DMS 273 treated with DMSO at 0.1 percent for 48 hours (cell line): ENCODE data around the gene DNAI4.
A peak's percentile ranks its signal among the peaks of the same experiment; 100 is the strongest.
"Not testable (repeated sequence)": the region's sequence is repeated elsewhere in the genome, so short reads cannot be mapped to it uniquely, and the experiment has no call there.

Experiments
- DNase-seq: peaks from one replicate; lab custom pipeline; 2025; lab: John Stamatoyannopoulos, UW

The DNAI4 gene, protein sequence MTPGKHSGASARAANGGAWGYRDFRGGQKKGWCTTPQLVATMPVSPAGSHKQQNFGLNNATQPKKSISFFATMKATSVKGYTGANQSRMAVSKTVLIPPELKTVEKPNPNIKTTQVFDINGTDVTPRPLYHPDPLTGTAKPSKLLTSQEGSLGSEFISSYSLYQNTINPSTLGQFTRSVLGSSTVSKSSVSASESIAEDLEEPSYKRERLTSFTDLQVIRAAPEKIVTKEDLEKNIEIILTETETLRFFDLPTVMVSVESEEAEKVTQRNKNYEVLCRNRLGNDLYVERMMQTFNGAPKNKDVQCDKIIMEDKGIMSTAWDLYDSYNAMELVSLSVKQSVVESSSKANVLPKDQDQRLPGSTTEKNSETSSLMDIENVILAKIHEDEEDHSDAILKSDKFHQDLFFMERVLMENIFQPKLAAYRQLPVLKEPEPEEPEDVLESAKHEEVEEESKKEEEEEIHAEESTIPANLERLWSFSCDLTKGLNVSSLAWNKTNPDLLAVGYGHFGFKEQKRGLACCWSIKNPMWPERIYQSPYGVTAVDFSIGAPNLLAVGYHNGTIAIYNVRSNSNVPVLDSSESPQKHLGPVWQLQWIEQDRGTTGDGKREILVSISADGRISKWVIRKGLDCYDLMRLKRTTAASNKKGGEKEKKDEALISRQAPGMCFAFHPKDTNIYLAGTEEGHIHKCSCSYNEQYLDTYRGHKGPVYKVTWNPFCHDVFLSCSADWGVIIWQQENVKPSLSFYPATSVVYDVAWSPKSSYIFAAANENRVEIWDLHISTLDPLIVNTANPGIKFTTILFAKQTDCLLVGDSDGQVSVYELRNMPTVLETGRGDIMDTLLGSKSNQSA

GRCh38 chr1:66924756-66925557, at the start of gene DNAI4, which contains the start of gene MIER1:
TSS of gene DNAI4 (minus strand) at chr1:66924856. CDS start at chr1:66924831, 25 bp downstream.
TSS of gene MIER1 (plus strand) at chr1:66924990. CDS start at chr1:66925029, 39 bp downstream.
- peak; percentile 96 for DNase-seq

DNA sequence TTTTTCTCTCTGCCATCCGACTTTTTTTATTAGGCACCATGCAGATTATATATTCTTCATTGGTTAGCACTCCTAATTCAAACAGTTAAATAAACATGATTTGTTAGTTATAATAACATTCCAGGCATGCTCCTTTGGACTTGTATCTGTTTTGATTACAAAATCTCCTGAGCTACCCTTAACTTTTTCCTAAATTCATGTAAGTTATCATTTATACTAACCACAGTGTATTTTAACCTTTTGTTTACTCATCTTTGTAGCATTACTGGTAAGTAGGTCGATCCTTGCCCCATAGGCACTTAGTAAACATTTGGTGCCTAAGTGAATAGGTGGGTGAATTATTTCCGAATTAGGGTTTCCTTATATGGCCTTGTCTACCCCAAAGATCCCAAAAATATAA, 43.9 kb upstream of the DNAI4 start:
- no peak for DNase-seq

- not testable (repeated sequence) for DNase-seq
Observed at GRCh38 chr1:66966188-66966873, 41.7 kb upstream of the DNAI4 start.

GRCh38 chr1:66957938-66958337, 33.3 kb upstream of the DNAI4 start:
- DNase-seq: no peak

- no peak for DNase-seq
Observed at GRCh38 chr1:66954208-66954607, 29.6 kb upstream of the DNAI4 start.

- no peak for DNase-seq
Observed at GRCh38 chr1:66951513-66951912, 26.9 kb upstream of the DNAI4 start.

- DNase-seq: no peak
Observed at GRCh38 chr1:66947267-66947666, 22.6 kb upstream of the DNAI4 start.

- no peak for DNase-seq
Observed at GRCh38 chr1:66945316-66945715, 20.7 kb upstream of the DNAI4 start.

- no peak for DNase-seq
Observed at GRCh38 chr1:66944330-66945274, 19.9 kb upstream of the DNAI4 start.

DNA sequence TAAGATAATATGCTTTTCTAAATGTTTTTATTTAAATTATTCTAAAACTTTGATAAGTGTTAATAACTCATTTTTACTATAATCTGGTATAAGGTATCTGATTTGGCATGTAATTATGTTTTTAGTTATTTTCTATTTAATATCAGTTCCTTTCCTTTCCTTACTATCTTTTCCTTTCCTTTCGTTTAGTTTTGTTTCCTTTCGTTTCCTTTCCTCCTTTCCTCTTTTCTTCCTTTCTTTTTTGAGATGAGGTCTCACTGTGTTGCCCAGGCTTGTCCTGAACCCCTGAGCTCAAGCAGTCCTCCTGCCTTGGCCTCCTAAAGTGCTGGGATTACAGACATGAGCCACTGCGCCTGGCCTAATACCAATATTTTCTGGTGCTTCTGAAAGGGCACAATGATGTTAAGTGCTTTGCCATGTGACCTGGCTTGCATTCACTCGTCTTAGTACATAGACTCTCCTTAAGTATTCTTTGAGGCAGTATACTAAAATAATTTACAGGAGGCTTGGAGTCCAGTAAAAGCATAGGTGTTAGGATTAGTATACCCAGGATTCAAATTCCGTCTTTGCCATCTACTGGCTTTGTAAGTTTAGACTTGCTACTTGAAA, 18.8 kb upstream of the DNAI4 start:
- DNase-seq: no peak

GRCh38 chr1:66940981-66941380, 16.3 kb upstream of the DNAI4 start:
- DNase-seq: no peak

DNA sequence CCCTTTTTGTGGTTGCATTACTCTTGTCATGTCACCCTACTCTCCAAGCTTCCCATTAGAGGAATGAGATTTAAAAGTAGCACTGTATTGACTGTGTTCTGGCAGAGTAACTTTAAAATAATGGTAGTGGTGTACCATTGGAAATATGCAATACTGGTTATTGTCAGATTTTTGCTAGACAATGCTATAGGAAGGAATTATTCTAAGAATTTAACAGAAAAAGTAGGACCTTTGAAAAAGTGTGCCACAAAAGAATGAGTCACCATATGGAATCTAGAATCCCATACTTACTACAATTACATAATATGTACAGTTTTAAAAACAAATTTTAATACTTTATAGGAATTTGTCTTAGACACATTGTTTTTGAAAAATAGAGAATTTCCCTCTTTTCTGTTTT, 14.0 kb upstream of the DNAI4 start:
- DNase-seq: no peak

- DNase-seq: no peak
Observed at GRCh38 chr1:66937529-66938234, 13.0 kb upstream of the DNAI4 start.

- DNase-seq: no peak
Observed at GRCh38 chr1:66933887-66934700, 9.4 kb upstream of the DNAI4 start.

DNA sequence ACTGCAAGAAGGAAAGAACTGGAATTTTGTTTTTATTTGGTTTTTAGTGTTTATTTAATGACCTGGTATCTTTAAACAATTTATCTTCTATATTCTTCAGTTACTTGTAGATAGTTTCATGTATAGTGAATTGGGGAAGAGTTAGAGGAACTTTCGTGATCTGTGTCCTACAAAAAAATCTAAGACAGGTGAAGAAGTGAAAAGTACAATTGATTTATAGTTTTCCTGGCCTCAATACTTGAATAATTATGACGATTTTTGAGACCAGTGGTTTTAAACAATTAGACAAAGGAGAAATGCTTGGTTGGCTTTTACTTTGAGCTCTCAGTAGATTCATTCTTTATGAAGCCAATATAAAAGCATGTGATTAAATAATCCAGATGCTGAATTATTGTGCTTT, 7.6 kb upstream of the DNAI4 start:
- DNase-seq: no peak

- no peak for DNase-seq
Observed at GRCh38 chr1:66931590-66931989, 6.9 kb upstream of the DNAI4 start.

DNA sequence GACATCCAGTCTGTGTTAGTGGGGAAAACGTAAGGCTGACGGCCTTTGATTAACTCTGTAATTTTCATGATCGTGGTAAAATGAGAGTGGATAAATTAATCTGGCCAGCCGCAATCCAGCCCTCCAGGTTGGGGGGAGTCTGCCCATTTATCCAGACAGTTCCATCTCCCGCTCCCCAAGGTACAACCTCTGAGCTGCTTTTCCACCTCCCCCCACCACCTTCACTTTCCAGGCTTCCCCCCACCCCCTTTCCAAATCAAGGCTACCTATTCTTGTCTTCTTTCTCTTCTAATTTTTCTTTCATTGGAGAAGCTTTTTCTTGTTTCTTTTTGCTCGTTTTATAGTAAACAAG, 6.1 kb upstream of the DNAI4 start:
- no peak for DNase-seq

GRCh38 chr1:66929999-66930822, 5.6 kb upstream of the DNAI4 start:
- peak; percentile 88 for DNase-seq
